ENCODE measurements around the gene P3H2. TPM values are rescaled to one million over a fixed set of nuclear protein-coding genes. Genes with fewer than 3 reads are reported as not detected.

Gene P3H2
- total and polyA plus RNA-seq, 2 donors (not counting 1 experiment from before 2014, with no cell fraction given), result not detected

DNA sequence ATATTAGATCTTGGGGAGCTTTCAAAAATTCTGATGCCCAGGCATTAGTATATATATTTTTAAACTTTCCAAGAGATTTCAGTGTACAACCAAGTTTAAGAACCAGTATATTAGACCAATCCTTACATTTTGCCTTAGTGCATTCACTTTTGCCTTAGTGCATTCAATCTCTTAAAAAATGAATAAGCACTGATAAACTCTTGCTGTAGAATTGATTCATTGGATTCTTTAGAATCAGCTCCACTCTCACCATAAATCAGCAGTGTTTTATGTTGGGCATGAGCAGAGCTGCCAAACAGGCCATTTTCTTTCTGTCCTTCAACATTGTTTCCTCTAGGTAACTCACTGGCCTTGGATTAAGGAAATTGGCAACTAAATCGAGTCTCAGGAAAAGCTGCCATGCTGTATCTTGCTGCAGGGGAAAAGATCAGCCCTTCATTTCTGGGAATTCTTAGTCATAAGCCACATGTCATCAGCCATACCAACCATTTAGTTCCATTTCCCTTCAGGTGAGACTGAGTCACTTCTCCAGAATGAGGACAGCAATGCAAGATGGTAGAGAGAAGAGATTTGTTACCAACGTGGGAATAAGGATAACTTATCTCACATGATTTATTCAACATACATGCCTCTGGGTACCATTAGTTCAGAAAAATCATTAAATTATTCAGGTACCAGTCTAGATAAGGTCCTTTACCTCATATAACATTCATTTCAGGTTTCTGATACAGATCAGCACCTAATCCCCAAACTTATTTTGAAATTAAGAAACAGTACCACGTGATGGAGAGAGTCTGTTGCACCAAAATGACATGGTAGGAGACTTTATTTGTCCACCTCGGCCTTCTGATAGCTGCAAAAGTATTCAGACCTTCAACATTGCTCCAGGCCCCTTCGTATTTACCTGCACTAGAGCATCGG lies 192.5 kb downstream of the P3H2 start:
- Histone ChIP-seq H3K4me1 (ENCODE audit: control insufficient read depth in 2 of 2, insufficient read depth in 2 of 2, low read length in 2 of 2) (no peaks in the 10 kb centered on the region), H4K20me1 (ENCODE audit: control insufficient read depth, insufficient read depth, low read length, poor library complexity, severe bottlenecking) (no peaks in the 10 kb centered on the region), H3K9me3 (ENCODE audit: control extremely low read depth in 1 of 3, control insufficient read depth in 2 of 3, insufficient read depth in 1 of 3, low read length in 2 of 3) (no peaks in the 10 kb centered on the region), H3K4me2 (replicated peaks; ENCODE audit: low read depth, low read length, poor library complexity, severe bottlenecking) (no peak overlapping the region), H2AFZ (ENCODE audit: insufficient read depth, low read depth, low read length, poor library complexity, severe bottlenecking) (no peak overlapping the region), H3K79me2 (ENCODE audit: control insufficient read depth, insufficient read depth, low read length) (no peaks in the 10 kb centered on the region), H3K9ac (ENCODE audit: low read length) (no peak overlapping the region), H3K36me3 (replicated peaks in 1 of 2; ENCODE audit: control extremely low read depth in 1 of 2, control insufficient read depth in 1 of 2, extremely low read depth in 1 of 2, insufficient read depth in 2 of 2, low read length in 1 of 2) (no peaks in the 10 kb centered on the region), H3K27ac (ENCODE audit: low read length in 2 of 2) (no peak overlapping the region), H3K27me3 (replicated peaks in 1 of 4; ENCODE audit: control extremely low read depth in 1 of 4, control insufficient read depth in 3 of 4, insufficient read depth in 4 of 4, low read length in 3 of 4) (no peaks in the 10 kb centered on the region), H3K4me3 (ENCODE audit: control extremely low read depth in 1 of 5, extremely low read depth in 1 of 5, insufficient read depth in 1 of 5, low read depth in 2 of 5, low read length in 4 of 5) (no peak overlapping the region)
- CTCF ChIA-PET, result interaction anchor here (0.6 to 1.7 kb wide), 2 partner anchors 11 to 32 kb away, joined by 3 read pairs; no protein-coding TSS in a partner anchor
- H3K4me3 Mint-ChIP-seq, result no peak overlapping the region
- intact Hi-C loops (cut with micrococcal nuclease), result no loop called here
- POLR2A ChIA-PET, result no interaction called here
- 86% methylated on average over 4 of the region's 6 CpGs for WGBS (ENCODE audit: insufficient coverage)
- no peaks in the 10 kb centered on the region for H3K9me3 Mint-ChIP-seq (ENCODE audit: insufficient read depth)
- H3K27ac Mint-ChIP-seq, result no peak overlapping the region
- H3K4me1 Mint-ChIP-seq, result no peaks in the 10 kb centered on the region
- TF ChIP-seq EZH2 (IDR thresholded peaks at IDR 0.05; ENCODE audit: borderline replicate concordance, insufficient read depth, low read depth, low read length, poor library complexity, severe bottlenecking), result no peak
- TF ChIP-seq, protein P1, sequence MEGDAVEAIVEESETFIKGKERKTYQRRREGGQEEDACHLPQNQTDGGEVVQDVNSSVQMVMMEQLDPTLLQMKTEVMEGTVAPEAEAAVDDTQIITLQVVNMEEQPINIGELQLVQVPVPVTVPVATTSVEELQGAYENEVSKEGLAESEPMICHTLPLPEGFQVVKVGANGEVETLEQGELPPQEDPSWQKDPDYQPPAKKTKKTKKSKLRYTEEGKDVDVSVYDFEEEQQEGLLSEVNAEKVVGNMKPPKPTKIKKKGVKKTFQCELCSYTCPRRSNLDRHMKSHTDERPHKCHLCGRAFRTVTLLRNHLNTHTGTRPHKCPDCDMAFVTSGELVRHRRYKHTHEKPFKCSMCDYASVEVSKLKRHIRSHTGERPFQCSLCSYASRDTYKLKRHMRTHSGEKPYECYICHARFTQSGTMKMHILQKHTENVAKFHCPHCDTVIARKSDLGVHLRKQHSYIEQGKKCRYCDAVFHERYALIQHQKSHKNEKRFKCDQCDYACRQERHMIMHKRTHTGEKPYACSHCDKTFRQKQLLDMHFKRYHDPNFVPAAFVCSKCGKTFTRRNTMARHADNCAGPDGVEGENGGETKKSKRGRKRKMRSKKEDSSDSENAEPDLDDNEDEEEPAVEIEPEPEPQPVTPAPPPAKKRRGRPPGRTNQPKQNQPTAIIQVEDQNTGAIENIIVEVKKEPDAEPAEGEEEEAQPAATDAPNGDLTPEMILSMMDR (IDR thresholded peaks at IDR 0.05), result no peak
- H3K27me3 Mint-ChIP-seq, result no peaks in the 10 kb centered on the region
- ATAC-seq (ENCODE audit: low read depth) (no peak), DNase-seq (no peak)

DNA sequence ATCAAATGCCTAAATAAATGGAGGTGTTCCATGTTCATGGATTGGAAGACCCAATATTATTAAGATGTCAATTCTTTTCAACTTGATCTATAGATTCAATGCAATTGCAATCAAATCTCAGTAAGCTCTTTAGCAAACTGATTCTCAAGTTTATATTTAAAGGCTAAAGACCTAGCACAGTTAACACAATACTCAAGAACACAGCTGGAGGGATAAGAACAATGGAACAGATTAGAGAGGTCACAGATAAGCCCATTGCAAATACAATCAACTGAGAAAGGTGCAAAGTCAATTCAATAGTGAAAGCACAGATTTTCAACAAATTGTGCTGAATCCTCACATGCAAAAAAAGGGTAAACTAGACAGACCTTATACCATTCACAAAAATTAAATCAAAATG lies 198.9 kb downstream of the P3H2 start:
- H3K9ac ChIP-seq (ENCODE audit: low read length), result no peak overlapping the region
- no peaks in the 10 kb centered on the region for H3K27me3 ChIP-seq (replicated peaks in 1 of 4; ENCODE audit: control extremely low read depth in 1 of 4, control insufficient read depth in 3 of 4, insufficient read depth in 4 of 4, low read length in 3 of 4)
- H3K4me3 Mint-ChIP-seq, result no peak overlapping the region
- H3K27me3 Mint-ChIP-seq, result no peaks in the 10 kb centered on the region
- H3K4me2 ChIP-seq (replicated peaks; ENCODE audit: low read depth, low read length, poor library complexity, severe bottlenecking), result no peak overlapping the region
- H3K36me3 ChIP-seq (replicated peaks in 1 of 2; ENCODE audit: control extremely low read depth in 1 of 2, control insufficient read depth in 1 of 2, extremely low read depth in 1 of 2, insufficient read depth in 2 of 2, low read length in 1 of 2), result no peaks in the 10 kb centered on the region
- no peaks in the 10 kb centered on the region for H3K9me3 Mint-ChIP-seq (ENCODE audit: insufficient read depth)
- H3K27ac ChIP-seq (ENCODE audit: low read length in 2 of 2), result no peak overlapping the region
- no peak overlapping the region for H3K4me3 ChIP-seq (ENCODE audit: control extremely low read depth in 1 of 5, extremely low read depth in 1 of 5, insufficient read depth in 1 of 5, low read depth in 2 of 5, low read length in 4 of 5)
- H3K4me1 ChIP-seq (ENCODE audit: control insufficient read depth in 2 of 2, insufficient read depth in 2 of 2, low read length in 2 of 2), result no peaks in the 10 kb centered on the region
- ChIA-PET POLR2A (no interaction called here), CTCF (no interaction called here)
- H4K20me1 ChIP-seq (ENCODE audit: control insufficient read depth, insufficient read depth, low read length, poor library complexity, severe bottlenecking), result no peaks in the 10 kb centered on the region
- TF ChIP-seq EZH2 (IDR thresholded peaks at IDR 0.05; ENCODE audit: borderline replicate concordance, insufficient read depth, low read depth, low read length, poor library complexity, severe bottlenecking), result no peak
- TF ChIP-seq, protein P1 (IDR thresholded peaks at IDR 0.05), result no peak
- H3K9me3 ChIP-seq (ENCODE audit: control extremely low read depth in 1 of 3, control insufficient read depth in 2 of 3, insufficient read depth in 1 of 3, low read length in 2 of 3), result no peaks in the 10 kb centered on the region
- DNase-seq, result no peak
- H3K4me1 Mint-ChIP-seq, result no peaks in the 10 kb centered on the region
- no peak overlapping the region for H2AFZ ChIP-seq (ENCODE audit: insufficient read depth, low read depth, low read length, poor library complexity, severe bottlenecking)
- ATAC-seq (ENCODE audit: low read depth), result no peak
- no peaks in the 10 kb centered on the region for H3K79me2 ChIP-seq (ENCODE audit: control insufficient read depth, insufficient read depth, low read length)
- intact Hi-C loops (cut with micrococcal nuclease), result no loop called here
- no peak overlapping the region for H3K27ac Mint-ChIP-seq

All from B cell (primary cell).